HG02642 (cell line): Measurements from ENCODE around the gene MRPL4.

ENCODE experiments used
- ATAC-seq: cut with Tn5 transposase; IDR thresholded peaks from one replicate; pipeline ENCODE4 v1.9.1; 2021; ENCODE audit warnings: mild to moderate bottlenecking; ENCODE audit not compliant: unreplicated experiment, poor library complexity

The MRPL4 gene

GRCh38 chr19:10285393-10285792, 33.4 kb downstream of the MRPL4 start:
- no peak for ATAC-seq

GRCh38 chr19:10286803-10287737, 35.1 kb downstream of the MRPL4 start, which contains the start of gene ICAM4:
ICAM4 (plus strand) TSS chr19:10286955; CDS start chr19:10287013, 58 bp downstream.
- ATAC-seq, result no peak

- ATAC-seq, result no peak
Measured at GRCh38 chr19:10288662-10289166, 36.7 kb downstream of the MRPL4 start.

- no peak for ATAC-seq
Measured at GRCh38 chr19:10289167-10289835, 37.3 kb downstream of the MRPL4 start.

GRCh38 chr19:10289836-10290356, 37.9 kb downstream of the MRPL4 start, which contains the start of gene ICAM5:
ICAM5 (plus strand) TSS chr19:10289952; CDS start chr19:10290044, 92 bp downstream.
- no peak for ATAC-seq

GRCh38 chr19:10290357-10290875, 38.4 kb downstream of the MRPL4 start:
- ATAC-seq, result no peak

- no peak for ATAC-seq
Measured at GRCh38 chr19:10290876-10291553, 39.0 kb downstream of the MRPL4 start.

GRCh38 chr19:10291554-10292205, 39.7 kb downstream of the MRPL4 start:
- no peak for ATAC-seq

GRCh38 chr19:10292206-10292788, 40.3 kb downstream of the MRPL4 start:
- ATAC-seq, result peak; percentile 58

- no peak for ATAC-seq
Measured at GRCh38 chr19:10292789-10293636, 41.0 kb downstream of the MRPL4 start.

- ATAC-seq, result no peak
Measured at GRCh38 chr19:10293637-10294367, 41.8 kb downstream of the MRPL4 start.

- ATAC-seq, result no peak
Measured at GRCh38 chr19:10294368-10294697, 42.3 kb downstream of the MRPL4 start.

GRCh38 chr19:10295305-10295846, 43.4 kb downstream of the MRPL4 start:
- ATAC-seq, result peak; percentile 40

GRCh38 chr19:10295847-10296591, 44.0 kb downstream of the MRPL4 start:
- ATAC-seq, result no peak

GRCh38 chr19:10299545-10300458, 47.8 kb downstream of the MRPL4 start:
- ATAC-seq, result no peak
